WTC11 (cell line): Measurements from ENCODE around the gene CNOT9.

Source experiments
- ATF3 ChIP-seq: sonication (generic); formaldehyde crosslinking; conservative IDR thresholded peaks from 2 replicates; pipeline ENCODE4 v1.8.1; 2022; ENCODE audit warnings: mild to moderate bottlenecking, missing genetic modification reagents
- CREM ChIP-seq: sonication (generic); formaldehyde crosslinking; IDR thresholded peaks from 2 replicates; pipeline ENCODE4 v1.8.1; 2022; ENCODE audit warnings: mild to moderate bottlenecking, missing genetic modification reagents, moderate library complexity
- CTCF ChIP-seq: fragments of 200-600 bp; IDR thresholded peaks from 2 replicates; pipeline ENCODE4 v1.8.0; 2022; ENCODE audit warnings: antibody characterized with exemption
- MYBL2 ChIP-seq: sonication (generic); formaldehyde crosslinking; IDR thresholded peaks from 2 replicates; pipeline ENCODE4 v1.8.1; 2023; ENCODE audit warnings: mild to moderate bottlenecking, moderate library complexity, missing genetic modification reagents
- NR1H2 ChIP-seq: sonication (generic); formaldehyde crosslinking; IDR thresholded peaks from 2 replicates; pipeline ENCODE4 v1.9.0; 2021; ENCODE audit warnings: mild to moderate bottlenecking, moderate library complexity, missing genetic modification reagents
- RELA ChIP-seq: sonication (generic); formaldehyde crosslinking; IDR thresholded peaks from 2 replicates; pipeline ENCODE4 v1.8.1; 2022; ENCODE audit warnings: missing genetic modification reagents, mild to moderate bottlenecking, borderline replicate concordance
- RORB ChIP-seq: fragments of 250-450 bp; sonication (Bioruptor Pico); IDR thresholded peaks from 2 replicates; pipeline ENCODE4 v1.9.0; 2021; ENCODE audit warnings: mild to moderate bottlenecking
- ZBTB43 ChIP-seq: sonication (generic); formaldehyde crosslinking; IDR thresholded peaks from 2 replicates; pipeline ENCODE4 v1.8.1; 2023; ENCODE audit warnings: mild to moderate bottlenecking, missing genetic modification reagents
- ZNF263 ChIP-seq: sonication (generic); formaldehyde crosslinking; IDR thresholded peaks from 2 replicates; pipeline ENCODE4 v1.8.1; 2022; ENCODE audit warnings: low read depth, mild to moderate bottlenecking, moderate library complexity, missing genetic modification reagents
- ZNF512 ChIP-seq: sonication (generic); formaldehyde crosslinking; IDR thresholded peaks from 2 replicates; pipeline ENCODE4 v1.8.1; 2022; ENCODE audit warnings: missing genetic modification reagents, borderline replicate concordance
- TF ChIP-seq, protein P1 (sequence below): sonication (generic); formaldehyde crosslinking; IDR thresholded peaks from 2 replicates; pipeline ENCODE4 v1.8.0; 2022; ENCODE audit warnings: mild to moderate bottlenecking, missing genetic modification reagents
- TF ChIP-seq, protein P2 (sequence below): sonication (generic); formaldehyde crosslinking; IDR thresholded peaks from 2 replicates; pipeline ENCODE4 v1.8.1; 2023; ENCODE audit warnings: mild to moderate bottlenecking, missing genetic modification reagents, moderate library complexity

- no peak for TF ChIP-seq RORB (CRISPR knock-in tag)
- TF ChIP-seq, protein P1, sequence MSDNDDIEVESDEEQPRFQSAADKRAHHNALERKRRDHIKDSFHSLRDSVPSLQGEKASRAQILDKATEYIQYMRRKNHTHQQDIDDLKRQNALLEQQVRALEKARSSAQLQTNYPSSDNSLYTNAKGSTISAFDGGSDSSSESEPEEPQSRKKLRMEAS (CRISPR knock-in tag) = no peak
- TF ChIP-seq CREM = no peak
- no peak for TF ChIP-seq ZNF512 (CRISPR knock-in tag)
- TF ChIP-seq RELA = no peak
- TF ChIP-seq CTCF = no peak
- TF ChIP-seq MYBL2 (CRISPR knock-in tag) = no peak
- TF ChIP-seq ZNF263 (CRISPR knock-in tag) = no peak
- TF ChIP-seq, protein P2, sequence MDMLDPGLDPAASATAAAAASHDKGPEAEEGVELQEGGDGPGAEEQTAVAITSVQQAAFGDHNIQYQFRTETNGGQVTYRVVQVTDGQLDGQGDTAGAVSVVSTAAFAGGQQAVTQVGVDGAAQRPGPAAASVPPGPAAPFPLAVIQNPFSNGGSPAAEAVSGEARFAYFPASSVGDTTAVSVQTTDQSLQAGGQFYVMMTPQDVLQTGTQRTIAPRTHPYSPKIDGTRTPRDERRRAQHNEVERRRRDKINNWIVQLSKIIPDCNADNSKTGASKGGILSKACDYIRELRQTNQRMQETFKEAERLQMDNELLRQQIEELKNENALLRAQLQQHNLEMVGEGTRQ = no peak
- no peak for TF ChIP-seq ZBTB43 (CRISPR knock-in tag)
- no peak for TF ChIP-seq ATF3 (CRISPR knock-in tag)
- TF ChIP-seq NR1H2 = no peak
Observed at GRCh38 chr2:218523651-218524050, 45.0 kb upstream of the CNOT9 start.
